ENCODE results near the gene RPS6KA2.

RPS6KA2 gene

DNA sequence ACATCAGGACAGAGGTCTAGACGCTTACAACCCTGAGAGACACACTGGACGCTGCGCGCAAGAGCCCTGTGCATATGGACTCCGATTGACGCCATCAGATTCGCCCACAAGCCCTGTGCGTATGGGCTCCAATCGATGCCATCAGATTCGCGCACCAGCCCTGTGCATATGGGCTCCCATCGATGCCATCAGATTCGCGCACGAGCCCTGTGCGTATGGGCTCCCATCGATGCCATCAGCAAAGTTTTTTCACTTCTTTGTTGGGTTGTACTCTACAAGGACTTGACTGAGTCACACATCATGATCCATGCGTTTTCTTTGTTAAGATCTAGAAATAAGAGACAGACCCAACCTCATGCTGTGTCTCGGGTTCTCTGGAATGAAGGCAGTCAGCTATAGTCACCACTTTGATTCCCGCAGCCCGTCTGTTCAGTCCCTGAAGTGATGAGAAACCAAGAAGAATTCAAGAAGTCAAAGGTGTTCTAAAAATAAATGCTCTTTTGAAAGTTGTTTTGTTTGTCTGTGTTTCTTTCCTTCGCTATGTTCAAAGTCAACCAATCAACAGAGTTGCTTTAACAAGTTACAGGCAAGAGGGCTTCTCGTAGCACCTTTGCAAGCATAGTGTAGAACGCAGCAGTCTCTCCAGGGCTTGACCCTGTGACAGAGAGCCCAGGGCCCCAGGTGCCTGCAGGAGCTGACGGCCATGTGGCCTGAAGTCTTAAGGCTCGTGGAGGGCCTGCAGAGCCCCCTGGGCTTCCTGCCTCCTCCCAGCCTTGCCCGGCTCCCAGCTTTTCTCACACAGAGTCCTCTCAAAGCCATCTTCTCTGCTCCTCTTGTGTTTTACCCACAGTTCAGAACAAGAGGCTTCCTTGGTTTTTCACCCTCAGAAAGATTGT is 7.9 kb downstream of the RPS6KA2 start:
- DNase-seq = no peak
- CTCF ChIA-PET = no interaction called here
- no peaks in the 10 kb centered on the region for H3K4me1 Mint-ChIP-seq

GRCh38 chr6:166618251-166618650 is 8.8 kb downstream of the RPS6KA2 start:
- peaks cover 16% of the 10 kb centered on the region for H3K27me3 Mint-ChIP-seq
- no peaks in the 10 kb centered on the region for H3K4me1 Mint-ChIP-seq
- no peak overlapping the region for H3K27ac Mint-ChIP-seq
- no peak overlapping the region for H3K4me3 Mint-ChIP-seq
- H3K9me3 Mint-ChIP-seq = no peaks in the 10 kb centered on the region
- no peak for DNase-seq
- CTCF ChIA-PET = no interaction called here
- H3K36me3 Mint-ChIP-seq = no peaks in the 10 kb centered on the region

More for the DNA sequence above, 7.9 kb downstream of the RPS6KA2 start:
- peaks cover 21% of the 10 kb centered on the region for H3K27me3 Mint-ChIP-seq
- H3K36me3 Mint-ChIP-seq = no peaks in the 10 kb centered on the region
- no peak overlapping the region for H3K4me3 Mint-ChIP-seq
- no peak overlapping the region for H3K27ac Mint-ChIP-seq
- no peaks in the 10 kb centered on the region for H3K9me3 Mint-ChIP-seq

- CTCF ChIA-PET = no interaction called here
- no peak overlapping the region for H3K4me3 Mint-ChIP-seq
- H3K9me3 Mint-ChIP-seq = no peaks in the 10 kb centered on the region
- no peaks in the 10 kb centered on the region for H3K4me1 Mint-ChIP-seq
- H3K27ac Mint-ChIP-seq = no peak overlapping the region
- no peak for DNase-seq
- no peaks in the 10 kb centered on the region for H3K36me3 Mint-ChIP-seq
- H3K27me3 Mint-ChIP-seq = peaks cover 12% of the 10 kb centered on the region
Observed at GRCh38 chr6:166617359-166617758, 9.7 kb downstream of the RPS6KA2 start.

DNA sequence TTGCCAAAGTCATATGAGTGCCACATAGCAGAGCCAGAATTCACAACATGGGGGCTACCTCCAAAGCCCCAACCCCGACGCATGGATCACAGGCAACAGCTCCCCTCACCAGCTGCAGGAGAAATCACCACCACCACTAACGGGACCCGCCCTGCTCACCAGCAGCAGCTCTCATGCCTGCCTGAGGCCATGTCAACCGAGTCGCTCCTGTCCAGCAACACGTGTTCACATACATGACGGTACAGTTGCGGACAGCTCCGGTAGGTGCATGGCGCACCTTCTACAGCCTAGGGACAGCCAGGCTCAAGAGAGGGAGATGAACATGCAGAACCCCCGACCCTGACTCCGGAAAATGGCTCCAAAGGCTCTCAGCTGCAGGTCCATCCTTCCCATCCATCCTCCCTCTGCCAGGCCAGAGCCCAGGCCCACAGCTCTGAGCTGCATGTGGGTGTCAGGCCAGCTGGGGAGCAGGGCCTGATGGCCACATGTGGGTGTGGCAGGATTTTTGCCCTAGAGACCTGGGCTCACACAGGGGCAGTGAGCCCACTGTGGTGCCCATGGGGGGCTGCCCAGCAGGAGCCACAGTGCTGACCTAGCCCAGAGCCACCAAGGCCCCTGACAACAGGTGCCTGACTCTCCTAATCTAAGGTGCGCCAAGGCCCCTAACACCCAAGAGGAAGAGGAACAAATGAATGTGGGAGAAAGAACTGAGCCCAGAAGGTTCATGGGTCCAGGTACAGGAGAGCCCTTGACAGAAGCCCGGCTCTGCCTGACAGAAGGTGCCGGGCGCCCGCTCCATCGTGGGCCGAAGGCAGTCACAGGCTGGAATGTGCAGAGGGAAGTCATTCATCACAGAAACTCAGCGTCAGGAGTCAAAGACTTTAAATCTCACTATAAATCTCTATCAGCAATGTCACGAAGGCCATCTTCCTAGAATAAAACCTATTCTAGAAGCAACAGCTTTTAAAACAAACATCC is 10.5 kb downstream of the RPS6KA2 start:
- Mint-ChIP-seq H3K4me3 (no peak overlapping the region), H3K9me3 (no peaks in the 10 kb centered on the region), H3K27me3 (peaks cover 6% of the 10 kb centered on the region), H3K36me3 (no peaks in the 10 kb centered on the region), H3K27ac (no peak overlapping the region), H3K4me1 (no peaks in the 10 kb centered on the region)
- CTCF ChIA-PET = no interaction called here
- DNase-seq = no peak

GRCh38 chr6:166615059-166615770 is 11.8 kb downstream of the RPS6KA2 start:
- Mint-ChIP-seq H3K36me3 (no peaks in the 10 kb centered on the region), H3K4me1 (no peaks in the 10 kb centered on the region), H3K4me3 (no peak overlapping the region), H3K27me3 (no peaks in the 10 kb centered on the region), H3K27ac (no peak overlapping the region), H3K9me3 (no peaks in the 10 kb centered on the region)
- DNase-seq = no peak
- CTCF ChIA-PET = no interaction called here

- no peaks in the 10 kb centered on the region for H3K27me3 Mint-ChIP-seq
- H3K9me3 Mint-ChIP-seq = no peaks in the 10 kb centered on the region
- H3K4me3 Mint-ChIP-seq = no peak overlapping the region
- H3K4me1 Mint-ChIP-seq = no peaks in the 10 kb centered on the region
- CTCF ChIA-PET = no interaction called here
- H3K36me3 Mint-ChIP-seq = no peaks in the 10 kb centered on the region
- no peak for DNase-seq
- H3K27ac Mint-ChIP-seq = no peak overlapping the region
Observed at GRCh38 chr6:166614589-166614988, 12.5 kb downstream of the RPS6KA2 start.

GRCh38 chr6:166614171-166614583 is 12.9 kb downstream of the RPS6KA2 start:
- DNase-seq = no peak
- H3K9me3 Mint-ChIP-seq = no peaks in the 10 kb centered on the region
- no peaks in the 10 kb centered on the region for H3K27me3 Mint-ChIP-seq
- H3K36me3 Mint-ChIP-seq = no peaks in the 10 kb centered on the region
- H3K4me1 Mint-ChIP-seq = no peaks in the 10 kb centered on the region
- H3K27ac Mint-ChIP-seq = no peak overlapping the region
- CTCF ChIA-PET = no interaction called here
- no peak overlapping the region for H3K4me3 Mint-ChIP-seq

DNA sequence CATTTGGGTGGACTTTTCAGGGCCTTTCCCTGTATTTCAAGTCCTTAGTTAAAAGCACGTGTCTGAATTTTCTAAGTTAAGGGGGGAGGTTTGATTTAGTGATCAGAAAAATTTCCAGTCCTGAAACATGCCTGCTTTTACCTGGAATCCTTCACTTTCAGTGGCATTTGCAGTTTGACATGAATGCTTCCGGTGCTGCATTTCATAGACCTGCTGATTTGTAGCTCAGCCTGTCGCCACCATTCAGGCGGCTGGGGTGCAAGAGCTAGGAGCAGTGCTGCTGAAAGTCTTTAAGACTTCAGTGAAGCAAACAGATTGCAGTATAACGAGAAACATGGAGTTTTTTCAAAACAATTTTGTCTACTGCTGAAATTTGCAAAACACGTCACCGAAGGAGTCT is 14.0 kb downstream of the RPS6KA2 start:
- no peaks in the 10 kb centered on the region for H3K27me3 Mint-ChIP-seq
- CTCF ChIA-PET = no interaction called here
- no peaks in the 10 kb centered on the region for H3K36me3 Mint-ChIP-seq
- no peaks in the 10 kb centered on the region for H3K4me1 Mint-ChIP-seq
- H3K9me3 Mint-ChIP-seq = no peaks in the 10 kb centered on the region
- H3K27ac Mint-ChIP-seq = no peak overlapping the region
- DNase-seq = no peak
- H3K4me3 Mint-ChIP-seq = no peak overlapping the region

DNA sequence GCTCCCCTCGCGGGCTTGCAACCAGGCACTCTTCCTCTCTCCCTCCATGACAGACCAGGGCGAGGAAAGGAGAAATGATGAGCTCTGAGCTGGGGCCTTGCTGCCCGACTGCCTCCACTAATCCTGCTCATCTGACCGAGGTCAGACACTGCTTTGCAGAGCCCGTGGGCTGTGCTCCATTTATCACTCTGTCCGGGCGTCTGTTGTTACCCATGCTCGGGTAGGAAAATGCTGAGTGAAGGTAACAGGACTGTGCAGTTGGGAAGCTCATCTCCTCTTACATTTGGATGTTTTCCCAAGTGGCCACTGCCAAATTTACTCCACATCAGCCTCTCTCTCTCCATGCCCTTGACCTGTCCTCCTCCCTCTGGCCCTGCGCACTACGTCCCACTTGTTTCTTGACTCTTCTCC is 14.6 kb downstream of the RPS6KA2 start:
- H3K36me3 Mint-ChIP-seq = no peaks in the 10 kb centered on the region

GRCh38 chr6:166611631-166612030 is 15.4 kb downstream of the RPS6KA2 start:
- Mint-ChIP-seq H3K27me3 (no peaks in the 10 kb centered on the region), H3K4me3 (no peak overlapping the region)
- CTCF ChIA-PET = interaction anchor here (0.6 kb wide), 1 partner anchor 32 kb away, joined by 3 read pairs; no protein-coding TSS in a partner anchor

More for the DNA sequence above, 14.6 kb downstream of the RPS6KA2 start:
- no peak overlapping the region for H3K4me3 Mint-ChIP-seq
- DNase-seq = no peak
- H3K27ac Mint-ChIP-seq = no peak overlapping the region
- H3K27me3 Mint-ChIP-seq = no peaks in the 10 kb centered on the region
- H3K9me3 Mint-ChIP-seq = no peaks in the 10 kb centered on the region
- no peaks in the 10 kb centered on the region for H3K4me1 Mint-ChIP-seq
- CTCF ChIA-PET = no interaction called here

DNA sequence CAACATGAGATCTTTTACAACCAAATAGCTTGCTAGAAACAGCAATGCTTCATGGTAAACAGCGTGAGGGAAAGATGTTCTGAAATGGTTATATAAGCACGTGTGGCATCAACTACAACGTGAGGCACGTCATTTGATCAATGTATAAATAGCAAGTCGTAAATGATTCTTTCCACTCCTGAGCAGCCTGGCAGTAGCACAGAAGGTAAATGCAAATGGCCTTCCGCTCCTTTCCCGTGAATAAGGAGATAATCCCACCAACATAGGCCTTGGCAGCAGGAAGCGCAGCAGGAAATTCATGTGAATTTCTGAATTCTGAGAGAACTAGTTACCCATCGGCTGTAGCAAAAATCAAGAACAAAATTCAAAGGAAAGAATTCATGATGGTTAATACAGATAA is 17.0 kb downstream of the RPS6KA2 start:
- Mint-ChIP-seq H3K27ac (no peak overlapping the region), H3K4me1 (no peaks in the 10 kb centered on the region), H3K4me3 (no peak overlapping the region), H3K27me3 (no peaks in the 10 kb centered on the region), H3K9me3 (no peaks in the 10 kb centered on the region), H3K36me3 (no peaks in the 10 kb centered on the region)
- CTCF ChIA-PET = interaction anchor here (1.1 kb wide), 1 partner anchor 175 kb away, joined by 4 read pairs; no protein-coding TSS in a partner anchor
- no peak for DNase-seq

More at GRCh38 chr6:166611631-166612030, 15.4 kb downstream of the RPS6KA2 start:
- DNase-seq = no peak
- H3K36me3 Mint-ChIP-seq = no peaks in the 10 kb centered on the region
- H3K27ac Mint-ChIP-seq = no peak overlapping the region
- H3K4me1 Mint-ChIP-seq = no peaks in the 10 kb centered on the region
- no peaks in the 10 kb centered on the region for H3K9me3 Mint-ChIP-seq

DNA sequence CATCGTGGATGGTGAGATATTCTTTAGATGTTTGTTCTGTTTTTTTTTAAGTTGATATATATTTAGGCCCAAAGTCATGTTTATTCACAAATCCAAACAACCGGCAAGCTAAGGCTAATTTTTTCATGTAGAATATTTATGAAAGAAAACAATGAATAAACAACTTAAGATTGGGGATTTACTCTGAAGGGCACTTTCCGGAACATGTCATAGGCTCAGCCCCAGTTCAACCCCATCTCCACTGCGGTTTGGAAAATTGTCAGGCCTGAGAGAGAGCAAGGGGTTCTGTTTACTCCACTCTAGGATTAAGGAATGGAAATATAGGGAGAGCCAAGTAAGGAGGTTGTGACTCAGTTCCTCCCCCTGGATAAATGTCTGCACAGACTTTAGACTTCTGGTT is 18.3 kb downstream of the RPS6KA2 start:
- no peak for DNase-seq
- Mint-ChIP-seq H3K27ac (no peak overlapping the region), H3K4me1 (no peaks in the 10 kb centered on the region), H3K27me3 (no peaks in the 10 kb centered on the region), H3K36me3 (no peaks in the 10 kb centered on the region), H3K4me3 (no peak overlapping the region), H3K9me3 (no peaks in the 10 kb centered on the region)
- CTCF ChIA-PET = no interaction called here

GRCh38 chr6:166605752-166606151 is 21.3 kb downstream of the RPS6KA2 start:
- Mint-ChIP-seq H3K9me3 (no peaks in the 10 kb centered on the region), H3K4me3 (no peak overlapping the region), H3K36me3 (no peaks in the 10 kb centered on the region), H3K27me3 (no peaks in the 10 kb centered on the region), H3K27ac (no peak overlapping the region), H3K4me1 (no peaks in the 10 kb centered on the region)
- CTCF ChIA-PET = no interaction called here
- DNase-seq = no peak

- CTCF ChIA-PET = no interaction called here
- no peaks in the 10 kb centered on the region for H3K4me1 Mint-ChIP-seq
Observed at GRCh38 chr6:166604911-166605310, 22.1 kb downstream of the RPS6KA2 start.

More at GRCh38 chr6:166604911-166605310, 22.1 kb downstream of the RPS6KA2 start:
- DNase-seq = no peak
- H3K27me3 Mint-ChIP-seq = no peaks in the 10 kb centered on the region
- no peaks in the 10 kb centered on the region for H3K9me3 Mint-ChIP-seq
- no peak overlapping the region for H3K27ac Mint-ChIP-seq
- no peak overlapping the region for H3K4me3 Mint-ChIP-seq
- H3K36me3 Mint-ChIP-seq = no peaks in the 10 kb centered on the region
